ENCODE measurements around the gene BMP8A. TPM values are rescaled to one million over a fixed set of nuclear protein-coding genes. Genes with fewer than 3 reads are reported as not detected.

BMP8A gene
- total RNA-seq, 1 donor from 2014 or later = not detected

GRCh38 chr1:39529901-39530535 is 38.6 kb downstream of the BMP8A start:
- TF ChIP-seq CTCF (IDR thresholded peaks at IDR 0.05; ENCODE audit: unreplicated experiment) = no peak
- Mint-ChIP-seq H3K9me3 (ENCODE audit: unreplicated experiment) (no peaks in the 10 kb centered on the region), H3K36me3 (ENCODE audit: low read depth, unreplicated experiment) (peaks cover 18% of the 10 kb centered on the region), H3K27me3 (ENCODE audit: unreplicated experiment) (no peaks in the 10 kb centered on the region), H3K4me1 (ENCODE audit: unreplicated experiment) (no peaks in the 10 kb centered on the region), H3K27ac (ENCODE audit: unreplicated experiment) (no peak overlapping the region), H3K4me3 (ENCODE audit: unreplicated experiment) (no peak overlapping the region)
- DNase-seq (ENCODE audit: low spot score) = no peak

- no peaks in the 10 kb centered on the region for H3K4me1 Mint-ChIP-seq (ENCODE audit: unreplicated experiment)
- no peak for DNase-seq (ENCODE audit: low spot score)
- no peaks in the 10 kb centered on the region for H3K9me3 Mint-ChIP-seq (ENCODE audit: unreplicated experiment)
- no peak overlapping the region for H3K27ac Mint-ChIP-seq (ENCODE audit: unreplicated experiment)
- TF ChIP-seq CTCF (IDR thresholded peaks at IDR 0.05; ENCODE audit: unreplicated experiment) = no peak
- no peak overlapping the region for H3K4me3 Mint-ChIP-seq (ENCODE audit: unreplicated experiment)
- no peaks in the 10 kb centered on the region for H3K27me3 Mint-ChIP-seq (ENCODE audit: unreplicated experiment)
- peaks cover 18% of the 10 kb centered on the region for H3K36me3 Mint-ChIP-seq (ENCODE audit: low read depth, unreplicated experiment)
Measured at GRCh38 chr1:39531526-39531925, 40.1 kb downstream of the BMP8A start.

GRCh38 chr1:39533442-39533841 is 42.0 kb downstream of the BMP8A start:
- no peak for DNase-seq (ENCODE audit: low spot score)
- Mint-ChIP-seq H3K36me3 (ENCODE audit: low read depth, unreplicated experiment) (peaks cover 15% of the 10 kb centered on the region), H3K27me3 (ENCODE audit: unreplicated experiment) (peaks cover under 1% of the 10 kb centered on the region), H3K4me1 (ENCODE audit: unreplicated experiment) (no peaks in the 10 kb centered on the region), H3K27ac (ENCODE audit: unreplicated experiment) (no peak overlapping the region), H3K4me3 (ENCODE audit: unreplicated experiment) (no peak overlapping the region), H3K9me3 (ENCODE audit: unreplicated experiment) (no peaks in the 10 kb centered on the region)
- no peak for TF ChIP-seq CTCF (IDR thresholded peaks at IDR 0.05; ENCODE audit: unreplicated experiment)

GRCh38 chr1:39538531-39539251 is 47.3 kb downstream of the BMP8A start:
- no peak overlapping the region for H3K27ac Mint-ChIP-seq (ENCODE audit: unreplicated experiment)
- H3K27me3 Mint-ChIP-seq (ENCODE audit: unreplicated experiment) = peaks cover 4% of the 10 kb centered on the region
- H3K9me3 Mint-ChIP-seq (ENCODE audit: unreplicated experiment) = no peaks in the 10 kb centered on the region

More at GRCh38 chr1:39538531-39539251, 47.3 kb downstream of the BMP8A start:
- H3K36me3 Mint-ChIP-seq (ENCODE audit: low read depth, unreplicated experiment) = peaks cover 12% of the 10 kb centered on the region
- H3K4me3 Mint-ChIP-seq (ENCODE audit: unreplicated experiment) = no peak overlapping the region
- no peak for TF ChIP-seq CTCF (IDR thresholded peaks at IDR 0.05; ENCODE audit: unreplicated experiment)
- DNase-seq (ENCODE audit: low spot score) = no peak
- no peaks in the 10 kb centered on the region for H3K4me1 Mint-ChIP-seq (ENCODE audit: unreplicated experiment)

Data from endothelial cell (in vitro differentiated cells).